T follicular helper cell (primary cell): ENCODE data around the gene ENTPD5.
A peak's percentile ranks its signal among the peaks of the same experiment; 100 is the strongest.

Source experiments
- DNase-seq: peaks from one replicate; pipeline ENCODE4 v3.0.0-alpha.2; 2020; ENCODE audit warnings: low read depth
- total RNA-seq, 2 experiments: gene quantifications; one replicate each; lab custom pipeline; 2026; lab: John Stamatoyannopoulos, UW

Gene ENTPD5
- 9.0 to 12.7 reads per million in 2 experiments for total RNA-seq

GRCh38 chr14:74018586-74019407 lies at the start of gene ENTPD5, which contains the start of gene BBOF1:
ENTPD5 (minus strand) TSS chr14:74019288; CDS start chr14:73988102, 31,186 bp downstream.
BBOF1 (plus strand) TSS chr14:74019349; CDS start chr14:74019479, 130 bp downstream.
- DNase-seq: peak; percentile 80

GRCh38 chr14:74065746-74066575 lies 46.9 kb upstream of the ENTPD5 start:
- DNase-seq: no peak

GRCh38 chr14:74064883-74065282 lies 45.8 kb upstream of the ENTPD5 start:
- DNase-seq: no peak

- no peak for DNase-seq
Observed at GRCh38 chr14:74064426-74064825, 45.3 kb upstream of the ENTPD5 start.

GRCh38 chr14:74062809-74063150 lies 43.7 kb upstream of the ENTPD5 start:
- DNase-seq: no peak

- no peak for DNase-seq
Observed at GRCh38 chr14:74049876-74050495, 30.9 kb upstream of the ENTPD5 start.

- DNase-seq: no peak
Observed at GRCh38 chr14:74048281-74048680, 29.2 kb upstream of the ENTPD5 start.

- no peak for DNase-seq
Observed at GRCh38 chr14:74045522-74045921, 26.4 kb upstream of the ENTPD5 start.

- DNase-seq: no peak
Observed at GRCh38 chr14:74042296-74042695, 23.2 kb upstream of the ENTPD5 start.

- DNase-seq: no peak
Observed at GRCh38 chr14:74038020-74038859, 19.2 kb upstream of the ENTPD5 start.

GRCh38 chr14:74035556-74035955 lies 16.5 kb upstream of the ENTPD5 start:
- DNase-seq: no peak

GRCh38 chr14:74034572-74034971 lies 15.5 kb upstream of the ENTPD5 start:
- no peak for DNase-seq

- DNase-seq: no peak
Observed at GRCh38 chr14:74029136-74029535, 10.0 kb upstream of the ENTPD5 start.

- no peak for DNase-seq
Observed at GRCh38 chr14:74022346-74022745, 3.3 kb upstream of the ENTPD5 start.

GRCh38 chr14:74019408-74020137 lies 485 bp upstream of the ENTPD5 start:
- DNase-seq: no peak

- no peak for DNase-seq
Observed at GRCh38 chr14:74018174-74018585, 908 bp downstream of the ENTPD5 start.

- no peak for DNase-seq
Observed at GRCh38 chr14:74015963-74016362, 3.1 kb downstream of the ENTPD5 start.

GRCh38 chr14:74015176-74015575 lies 3.9 kb downstream of the ENTPD5 start:
- DNase-seq: no peak

- DNase-seq: no peak
Observed at GRCh38 chr14:74014299-74014698, 4.8 kb downstream of the ENTPD5 start.

- no peak for DNase-seq
Observed at GRCh38 chr14:74008843-74009499, 10.1 kb downstream of the ENTPD5 start.
